ENCODE data around the gene FOXF2.

DNA sequence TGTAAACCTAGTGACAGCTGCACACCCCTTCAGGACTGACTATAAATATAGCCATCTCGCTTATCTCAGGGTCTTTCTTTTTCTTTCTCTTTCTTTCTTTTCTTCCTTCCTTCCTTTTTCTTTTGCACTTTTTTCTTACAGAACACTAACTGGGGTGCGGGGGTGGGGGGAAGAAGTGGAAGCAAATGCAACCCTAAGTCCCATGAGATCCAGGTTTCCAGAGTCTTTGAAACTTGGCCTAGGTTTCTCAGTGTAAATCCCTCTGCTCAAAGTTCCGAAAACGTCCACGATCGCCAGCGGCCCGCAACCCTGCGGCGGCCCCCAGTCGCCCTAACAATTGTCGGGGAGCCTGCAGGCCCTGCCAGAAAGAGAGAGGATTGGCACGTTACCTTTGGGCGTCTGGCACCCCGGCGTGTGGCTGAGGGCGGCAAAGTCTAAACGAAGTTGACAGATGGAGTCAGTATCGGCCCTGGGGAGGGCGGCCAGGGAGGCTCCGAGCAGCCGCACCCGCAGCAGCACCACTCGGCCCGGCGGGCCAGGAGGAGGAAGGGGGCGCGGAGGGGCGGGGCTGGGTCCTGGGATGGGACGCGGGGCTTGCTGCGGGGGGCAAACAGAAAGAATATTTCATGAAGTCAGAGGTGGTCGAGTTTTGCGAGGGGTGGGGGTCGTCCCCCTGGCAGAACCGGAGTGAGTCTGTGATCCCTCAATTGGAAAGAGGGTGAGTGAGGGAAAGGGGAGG, 577 bp upstream of the FOXF2 start:
- TF ChIP-seq, protein P1, sequence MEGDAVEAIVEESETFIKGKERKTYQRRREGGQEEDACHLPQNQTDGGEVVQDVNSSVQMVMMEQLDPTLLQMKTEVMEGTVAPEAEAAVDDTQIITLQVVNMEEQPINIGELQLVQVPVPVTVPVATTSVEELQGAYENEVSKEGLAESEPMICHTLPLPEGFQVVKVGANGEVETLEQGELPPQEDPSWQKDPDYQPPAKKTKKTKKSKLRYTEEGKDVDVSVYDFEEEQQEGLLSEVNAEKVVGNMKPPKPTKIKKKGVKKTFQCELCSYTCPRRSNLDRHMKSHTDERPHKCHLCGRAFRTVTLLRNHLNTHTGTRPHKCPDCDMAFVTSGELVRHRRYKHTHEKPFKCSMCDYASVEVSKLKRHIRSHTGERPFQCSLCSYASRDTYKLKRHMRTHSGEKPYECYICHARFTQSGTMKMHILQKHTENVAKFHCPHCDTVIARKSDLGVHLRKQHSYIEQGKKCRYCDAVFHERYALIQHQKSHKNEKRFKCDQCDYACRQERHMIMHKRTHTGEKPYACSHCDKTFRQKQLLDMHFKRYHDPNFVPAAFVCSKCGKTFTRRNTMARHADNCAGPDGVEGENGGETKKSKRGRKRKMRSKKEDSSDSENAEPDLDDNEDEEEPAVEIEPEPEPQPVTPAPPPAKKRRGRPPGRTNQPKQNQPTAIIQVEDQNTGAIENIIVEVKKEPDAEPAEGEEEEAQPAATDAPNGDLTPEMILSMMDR (IDR thresholded peaks at IDR 0.05) = no peak
- no peak for TF ChIP-seq POLR2A (IDR thresholded peaks at IDR 0.05)
